Liver (tissue), 9 donors: ENCODE data around the gene MRM1. TPM values are rescaled to one million over a fixed set of nuclear protein-coding genes. Genes with fewer than 3 reads are reported as not detected.

Experiments
- DNase-seq: peaks from one replicate; pipeline ENCODE4 v3.0.0-alpha.2; 2017; ENCODE audit warnings: low spot score
- H3K27ac ChIP-seq, 2 donors: one replicate each; pipeline ENCODE4 v1.7.0; 2013; ENCODE audit warnings: inconsistent platforms in 2 of 2, low read length in 2 of 2, control low read depth in 1 of 2, low read depth in 1 of 2, mild to moderate bottlenecking in 1 of 2
- H3K27me3 ChIP-seq, 4 donors: one replicate each; pipeline versions ENCODE4 v1.6.1 to v1.7.0; 2013; ENCODE audit warnings: low read length in 3 of 4, inconsistent platforms in 1 of 4, mild to moderate bottlenecking in 1 of 4, moderate library complexity in 1 of 4; ENCODE audit not compliant: control insufficient read depth in 4 of 4, insufficient read depth in 4 of 4
- H3K36me3 ChIP-seq, 4 donors: one replicate each; pipeline versions ENCODE4 v1.6.1 to v1.7.0; 2013; ENCODE audit warnings: low read length in 3 of 4, mild to moderate bottlenecking in 3 of 4, low read depth in 1 of 4, moderate library complexity in 1 of 4; ENCODE audit not compliant: control insufficient read depth in 4 of 4, insufficient read depth in 3 of 4
- H3K4me1 ChIP-seq, 4 donors: one replicate each; pipeline versions ENCODE4 v1.6.1 to v1.7.0; 2013; ENCODE audit warnings: low read length in 3 of 4, mild to moderate bottlenecking in 3 of 4, moderate library complexity in 1 of 4; ENCODE audit not compliant: control insufficient read depth in 4 of 4, insufficient read depth in 4 of 4
- H3K4me3 ChIP-seq, 3 donors: one replicate each; pipeline versions ENCODE4 v1.6.1 to v1.7.0; 2013; ENCODE audit warnings: low read length in 3 of 3, control low read depth in 1 of 3, low read depth in 1 of 3, mild to moderate bottlenecking in 1 of 3
- H3K9ac ChIP-seq, 2 donors: one replicate each; pipeline ENCODE4 v1.7.0; 2013; ENCODE audit warnings: low read length in 2 of 2, mild to moderate bottlenecking in 2 of 2, moderate library complexity in 2 of 2, control low read depth in 1 of 2, low read depth in 1 of 2
- H3K9me3 ChIP-seq, 4 donors: one replicate each; pipeline versions ENCODE4 v1.6.1 to v1.7.0; 2013; ENCODE audit warnings: low read length in 3 of 4; ENCODE audit not compliant: control insufficient read depth in 4 of 4
- ATF3 ChIP-seq: IDR thresholded peaks from 2 replicates; pipeline ENCODE4 v1.6.1; 2016; ENCODE audit warnings: antibody characterized with exemption
- CTCF ChIP-seq: fragments of 150-350 bp; IDR thresholded peaks from 2 replicates; pipeline ENCODE4 v1.5.1; 2017; ENCODE audit warnings: improper control_type of control experiment, low read depth, low read length; ENCODE audit not compliant: missing input control
- EGR1 ChIP-seq, 2 donors: IDR thresholded peaks; 2 replicates each; pipeline ENCODE4 v1.6.1; 2016 to 2018; ENCODE audit warnings: antibody characterized with exemption in 2 of 2, low read depth in 2 of 2
- FOXA1 ChIP-seq: IDR thresholded peaks from 2 replicates; pipeline ENCODE4 v1.6.1; 2016; ENCODE audit warnings: antibody characterized with exemption
- FOXA2 ChIP-seq: IDR thresholded peaks from 2 replicates; pipeline ENCODE4 v1.6.1; 2016; ENCODE audit warnings: antibody characterized with exemption
- GABPA ChIP-seq, 2 donors: IDR thresholded peaks in 1 of 2; conservative IDR thresholded peaks in 1 of 2; 2 replicates each; pipeline ENCODE4 v1.6.1; 2016; ENCODE audit warnings: antibody characterized with exemption in 2 of 2, mild to moderate bottlenecking in 1 of 2, moderate library complexity in 1 of 2
- HNF4A ChIP-seq, 2 donors: conservative IDR thresholded peaks; 2 replicates each; pipeline ENCODE4 v1.6.1; 2016; ENCODE audit warnings: antibody characterized with exemption in 2 of 2, mild to moderate bottlenecking in 2 of 2
- HNF4G ChIP-seq: IDR thresholded peaks from 2 replicates; pipeline ENCODE4 v1.6.1; 2016; ENCODE audit warnings: antibody characterized with exemption
- JUND ChIP-seq, 2 donors: IDR thresholded peaks; 2 replicates each; pipeline ENCODE4 v1.6.1; 2016; ENCODE audit warnings: antibody characterized with exemption in 2 of 2
- MAX ChIP-seq: IDR thresholded peaks from 2 replicates; pipeline ENCODE4 v1.6.1; 2016; ENCODE audit warnings: antibody characterized with exemption
- NR2F2 ChIP-seq: IDR thresholded peaks from 2 replicates; pipeline ENCODE4 v1.6.1; 2016; ENCODE audit warnings: antibody characterized with exemption
- RAD21 ChIP-seq, 2 donors: IDR thresholded peaks; 2 replicates each; pipeline ENCODE4 v1.6.1; 2016; ENCODE audit warnings: antibody characterized with exemption in 2 of 2, mild to moderate bottlenecking in 2 of 2
- REST ChIP-seq: IDR thresholded peaks from 2 replicates; pipeline ENCODE4 v1.6.1; 2016; ENCODE audit warnings: antibody characterized with exemption, mild to moderate bottlenecking
- RXRA ChIP-seq, 2 donors: IDR thresholded peaks; 2 replicates each; pipeline ENCODE4 v1.6.1; 2017 to 2018; ENCODE audit warnings: antibody characterized with exemption in 2 of 2, mild to moderate bottlenecking in 1 of 2
- SP1 ChIP-seq: IDR thresholded peaks from 2 replicates; pipeline ENCODE4 v1.6.1; 2018; ENCODE audit warnings: antibody characterized with exemption, mild to moderate bottlenecking
- TAF1 ChIP-seq: conservative IDR thresholded peaks from 2 replicates; pipeline ENCODE4 v1.6.1; 2016; ENCODE audit warnings: antibody characterized with exemption, mild to moderate bottlenecking
- YY1 ChIP-seq: IDR thresholded peaks from 2 replicates; pipeline ENCODE4 v1.6.1; 2016; ENCODE audit warnings: antibody characterized with exemption, mild to moderate bottlenecking
- ZBTB33 ChIP-seq: IDR thresholded peaks from 2 replicates; pipeline ENCODE4 v1.6.1; 2016; ENCODE audit warnings: antibody characterized with exemption
- WGBS: extraction: QIAGEN DNeasy Blood & Tissue Kit; methylation state at CpG from one replicate; pipeline ENCODE4 v1.1.7; 2013; 5-methylcytosine and 5-hydroxymethylcytosine counted together
- polyA plus RNA-seq, 2 donors: library from polyadenylated mRNA; stranded (reverse) in 1 of 2; unstranded in 1 of 2; fragments of 200-250 nt in 1 of 2; fragments of >200 nt in 1 of 2; fragmentation: Nextera tagmentation in 1 of 2; extraction: Ambion mirVana in 1 of 2; gene quantifications; one replicate each; pipeline versions ENCODE4 v1.2.1 to v1.2.3, GENCODE V29; 2013 to 2015
- total RNA-seq, 2 donors: library from RNA; depleted of rRNA; stranded (reverse); fragments of >200 nt; gene quantifications; one replicate each; pipeline ENCODE4 v1.2.3, GENCODE V29; 2014
- donor health status: healthy.
- donor health status: healthy.
- donor health status: healthy.
- donor health status: healthy.
- donor health status: healthy.

Gene MRM1
- total RNA-seq (1 to 10 TPM; 4.7 to 5.9 TPM), polyA plus RNA-seq (1 to 10 TPM; 3.2 to 5.7 TPM)

- H3K36me3 ChIP-seq = no peaks in the 10 kb centered on the region
- peak within 1 kb of the TSS; percentile 80 to 100 (median 82) for H3K4me3 ChIP-seq
- no peaks in the 10 kb centered on the region for H3K27me3 ChIP-seq
- peak within 1 kb of the TSS; percentile 83 to 91 for H3K9ac ChIP-seq
- DNase-seq = peak; percentile 89
- peaks cover 5 to 21% (median 15%) of the 10 kb centered on the region in 4 donors for H3K4me1 ChIP-seq
- peak within 1 kb of the TSS; percentile 77 to 98 for H3K27ac ChIP-seq
- TF ChIP-seq ZBTB33 (no peak), GABPA (IDR thresholded peaks at IDR 0.05 in 1 of 2, conservative IDR thresholded peaks at IDR 0.05 in 1 of 2) (peak in 1 of 2 donors; percentile 83), FOXA1 (no peak), REST (peak; percentile 38), EGR1 (IDR thresholded peaks at IDR 0.05; ENCODE audit: low read depth in 2 of 2) (peak in 1 of 2 donors; percentile 3), FOXA2 (no peak), RAD21 (IDR thresholded peaks at IDR 0.05) (peak in 1 of 2 donors; percentile 16), TAF1 (no peak), ATF3 (no peak), SP1 (peak; percentile 36), JUND (IDR thresholded peaks at IDR 0.05) (no peak), NR2F2 (peak; percentile 3), HNF4A (conservative IDR thresholded peaks at IDR 0.05) (no peak), RXRA (IDR thresholded peaks at IDR 0.05) (peak; percentile 70 to 79), HNF4G (no peak), YY1 (no peak), MAX (peak; percentile 74), CTCF (no peak)
- under 1% methylated on average over 60 of the region's 60 CpGs for WGBS
- no peaks in the 10 kb centered on the region for H3K9me3 ChIP-seq
Observed at GRCh38 chr17:36601303-36602029, at the start of gene MRM1. Gene MRM1 (plus strand): TSS chr17:36601583. CDS start chr17:36601811, 228 bp downstream.
